Measurements from ENCODE around the gene RGS7. TPM values are rescaled to one million over a fixed set of nuclear protein-coding genes. Genes with fewer than 3 reads are reported as not detected.

Gene RGS7
- total and polyA plus RNA-seq, 2 of the 4 experiments (the other 2 are of a cell fraction): 0.58 to 0.72 TPM

- no peak overlapping the region for H4K5ac ChIP-seq (ENCODE audit: low read depth, low read length)
- H4K91ac ChIP-seq (ENCODE audit: insufficient read depth, low read depth, low read length): no peak overlapping the region
- H4K8ac ChIP-seq (ENCODE audit: low read depth in 2 of 2, low read length in 2 of 2): no peak overlapping the region; a peak in 1 of 4 replicates
- H3K9me3 ChIP-seq (ENCODE audit: control insufficient read depth, insufficient read depth, low read length): no peaks in the 10 kb centered on the region
- no peaks in the 10 kb centered on the region for H4K20me1 ChIP-seq (ENCODE audit: insufficient read depth, low read length)
- no peak overlapping the region for H2BK5ac ChIP-seq (ENCODE audit: low read depth, low read length, poor library complexity, severe bottlenecking)
- H3K4me3 ChIP-seq (ENCODE audit: insufficient read depth, low read depth, low read length): no peak overlapping the region
- dilution Hi-C loops (cut with HindIII; ENCODE audit: low sequenced_read_pairs, unreplicated experiment) (no loop called here), intact Hi-C loops (cut with micrococcal nuclease) (no loop called here), in situ Hi-C loops (cut with MboI; ENCODE audit: low sequenced_read_pairs) (no loop called here)
- H2AFZ ChIP-seq (replicated peaks; ENCODE audit: low read length, poor library complexity): no peak overlapping the region
- H3K36me3 ChIP-seq (ENCODE audit: control insufficient read depth, insufficient read depth, low read length): no peaks in the 10 kb centered on the region
- POLR2A ChIA-PET (ENCODE audit: unreplicated experiment): no interaction called here
- no peak overlapping the region for H3K14ac ChIP-seq (replicated peaks; ENCODE audit: low read depth, low read length)
- H2AK9ac ChIP-seq (replicated peaks; ENCODE audit: low read depth, low read length, poor library complexity): no peak overlapping the region
- no TSS peak for BruUV-seq (replicated peaks)
- H2BK15ac ChIP-seq (ENCODE audit: low read depth, low read length): no peak overlapping the region
- no peak overlapping the region for H3K56ac ChIP-seq (ENCODE audit: extremely low read depth, insufficient read depth, low read length)
- CTCF ChIA-PET: interaction anchor here (0.6 kb wide), 1 partner anchor 48 kb away, joined by 3 read pairs; no protein-coding TSS in a partner anchor
- DNase-seq (peak; percentile 45), ATAC-seq (ENCODE audit: low read depth) (peak; percentile 84)
- TF ChIP-seq RAD21 (IDR thresholded peaks at IDR 0.05; ENCODE audit: low read length) (no peak), POLR2A (IDR thresholded peaks at IDR 0.05; ENCODE audit: low read depth, low read length) (no peak), MAFK (IDR thresholded peaks at IDR 0.05; ENCODE audit: low read depth, low read length) (no peak), USF2 (IDR thresholded peaks at IDR 0.05; ENCODE audit: low read depth, low read length) (no peak), CTCF (conservative IDR thresholded peaks at IDR 0.05; ENCODE audit: low read depth, low read length) (no peak), CHD1 (IDR thresholded peaks at IDR 0.05; ENCODE audit: low read depth, low read length) (no peak), ELK1 (IDR thresholded peaks at IDR 0.05; ENCODE audit: borderline replicate concordance, low read depth, low read length) (no peak), RCOR1 (IDR thresholded peaks at IDR 0.05; ENCODE audit: insufficient replicate concordance, low read length) (no peak), CEBPB (IDR thresholded peaks at IDR 0.05; ENCODE audit: low read depth, low read length) (no peak), RFX5 (IDR thresholded peaks at IDR 0.05; ENCODE audit: low read depth, low read length) (no peak), FOS (IDR thresholded peaks at IDR 0.05; ENCODE audit: low read depth, low read length) (no peak), MAZ (IDR thresholded peaks at IDR 0.05; ENCODE audit: borderline replicate concordance, low read depth, low read length) (no peak), BHLHE40 (IDR thresholded peaks at IDR 0.05; ENCODE audit: low read depth, low read length) (no peak), SMC3 (IDR thresholded peaks at IDR 0.05; ENCODE audit: low read depth, low read length) (no peak), MXI1 (IDR thresholded peaks at IDR 0.05; ENCODE audit: borderline replicate concordance, low read depth, low read length) (no peak), NFE2L2 (IDR thresholded peaks at IDR 0.05; ENCODE audit: low read depth, low read length) (no peak)
- no peak overlapping the region; the same call in 1 of the 2 replicates for H2BK120ac ChIP-seq (ENCODE audit: low read depth, low read length)
- no peak overlapping the region for H3K18ac ChIP-seq (ENCODE audit: low read depth, low read length)
- H3K27me3 ChIP-seq (ENCODE audit: control insufficient read depth, insufficient read depth, low read length): no peaks in the 10 kb centered on the region
- H3K4me2 ChIP-seq (ENCODE audit: low read depth, low read length): no peak overlapping the region
- H3K23ac ChIP-seq (ENCODE audit: low read depth, low read length): no peak overlapping the region
- H3K4ac ChIP-seq (ENCODE audit: low read depth, low read length): peak overlapping the region; percentile 58; the same call in 1 of the 2 replicates
- no peak overlapping the region for H2BK20ac ChIP-seq (ENCODE audit: low read depth, low read length)
- H3K9ac ChIP-seq (ENCODE audit: low read depth, low read length): no peak overlapping the region
- no peak overlapping the region for H2AK5ac ChIP-seq (ENCODE audit: low read depth, low read length)
- no peaks in the 10 kb centered on the region for H3K79me1 ChIP-seq (ENCODE audit: low read depth in 1 of 2, low read length in 2 of 2)
- H3K27ac ChIP-seq (ENCODE audit: insufficient read depth, low read length): no peak overlapping the region; the same call in 1 of the 2 replicates
- H3K9me1 ChIP-seq (ENCODE audit: insufficient read depth, low read length): no peaks in the 10 kb centered on the region
- H3K4me1 ChIP-seq (ENCODE audit: control insufficient read depth, insufficient read depth, low read length): peaks cover 1% of the 10 kb centered on the region; the same call in 1 of the 2 replicates
- WGBS, 2 experiments (ENCODE audit: extremely low coverage in 2 of 2, insufficient read length in 1 of 2): 40% methylated on average over 1 of the region's 2 CpGs; no CpG with 5 or more reads in 1 of the 2 experiments
These were observed 572.2 kb downstream of the RGS7 start for GRCh38 chr1:240784776-240785175.

Measured in IMR-90 (cell line).